B cell (primary cell): ENCODE measurements around the gene SEPTIN3. TPM values are rescaled to one million over a fixed set of nuclear protein-coding genes. Genes with fewer than 3 reads are reported as not detected.
A peak's percentile ranks its signal among the peaks of the same experiment; 100 is the strongest.

Experiments used
- ATAC-seq: fragments of 200-7000 bp; cut with Tn5 transposase; one replicate; pipeline ENCODE4 v1.10.0; 2021; ENCODE audit warnings: low read depth, mild to moderate bottlenecking, moderate number of reproducible peaks, moderate library complexity
- CTCF ChIA-PET: fragments of 350-600 bp; sonication (Branson Sonifier 250); formaldehyde crosslinking; loops from one replicate; lab custom pipeline; 2021; ENCODE audit warnings: antibody characterized with exemption, inconsistent platforms; lab: Charles Lee
- POLR2A ChIA-PET: fragments of 350-600 bp; sonication (Branson Sonifier 250); formaldehyde crosslinking; loops from one replicate; lab custom pipeline; 2021; ENCODE audit warnings: antibody characterized with exemption; lab: Charles Lee
- DNase-seq: peaks from one replicate; pipeline ENCODE4 v3.0.0; 2013
- H2AFZ ChIP-seq: 2 replicates; pipeline ENCODE4 v1.6.1; 2012; ENCODE audit warnings: mild to moderate bottlenecking, low read depth, low read length; ENCODE audit not compliant: insufficient read depth, poor library complexity, severe bottlenecking
- H3K27ac ChIP-seq, 2 donors: 1 replicate in 1 of 2; 2 replicates in 1 of 2; pipeline ENCODE4 v1.5.1; 2012 to 2013; ENCODE audit warnings: low read length in 2 of 2, mild to moderate bottlenecking in 2 of 2, moderate library complexity in 1 of 2
- H3K27me3 ChIP-seq, 4 experiments: fragments of 200-600 bp in 1 of 4; sonication (generic) in 1 of 4; replicated peaks in 1 of 4; 1 replicate in 2 of 4; 2 replicates in 2 of 4; pipeline versions ENCODE4 v1.6.1 to v1.7.0; 2013 to 2016; ENCODE audit warnings: low read length in 3 of 4, mild to moderate bottlenecking in 2 of 4, mixed read lengths in 1 of 4, moderate library complexity in 1 of 4; ENCODE audit not compliant: insufficient read depth in 4 of 4, control insufficient read depth in 3 of 4; ENCODE audit errors: control extremely low read depth in 1 of 4
- H3K36me3 ChIP-seq, 2 experiments: replicated peaks in 1 of 2; 1 replicate in 1 of 2; 2 replicates in 1 of 2; pipeline versions ENCODE4 v1.6.1 to v1.7.1; 2013; ENCODE audit warnings: low read length in 1 of 2; ENCODE audit not compliant: insufficient read depth in 2 of 2, control insufficient read depth in 1 of 2; ENCODE audit errors: control extremely low read depth in 1 of 2, extremely low read depth in 1 of 2
- H3K4me1 ChIP-seq, 2 donors: fragments of 200-600 bp in 1 of 2; sonication (generic) in 1 of 2; 1 replicate in 1 of 2; 2 replicates in 1 of 2; pipeline versions ENCODE4 v1.5.1 to v1.6.1; 2013 to 2017; ENCODE audit warnings: low read length in 2 of 2; ENCODE audit not compliant: control insufficient read depth in 2 of 2, insufficient read depth in 2 of 2
- H3K4me2 ChIP-seq: replicated peaks from 2 replicates; pipeline ENCODE3; 2012; ENCODE audit warnings: mild to moderate bottlenecking, low read depth, low read length; ENCODE audit not compliant: poor library complexity, severe bottlenecking
- H3K4me3 ChIP-seq, 5 experiments: fragments of 200-600 bp in 1 of 5; sonication (generic) in 1 of 5; 1 replicate in 3 of 5; 2 replicates in 2 of 5; pipeline versions ENCODE4 v1.5.1 to v1.7.0; 2011 to 2016; ENCODE audit warnings: low read length in 4 of 5, mild to moderate bottlenecking in 4 of 5, low read depth in 2 of 5, control low read depth in 1 of 5, moderate library complexity in 1 of 5; ENCODE audit not compliant: insufficient read depth in 1 of 5; ENCODE audit errors: control extremely low read depth in 1 of 5, extremely low read depth in 1 of 5
- H3K79me2 ChIP-seq: fragments of 200-600 bp; sonication (generic); one replicate; pipeline ENCODE4 v1.6.0; 2016; ENCODE audit warnings: low read length; ENCODE audit not compliant: control insufficient read depth, insufficient read depth
- H3K9ac ChIP-seq: fragments of 200-600 bp; sonication (generic); 2 replicates; pipeline ENCODE4 v1.6.1; 2017; ENCODE audit warnings: mild to moderate bottlenecking, low read length, moderate library complexity
- H3K9me3 ChIP-seq, 3 donors: one replicate each; pipeline versions ENCODE4 v1.6.1 to v1.7.1; 2013; ENCODE audit warnings: low read length in 2 of 3; ENCODE audit not compliant: control insufficient read depth in 2 of 3, insufficient read depth in 1 of 3; ENCODE audit errors: control extremely low read depth in 1 of 3
- H4K20me1 ChIP-seq: 2 replicates; pipeline ENCODE4 v1.6.0; 2012; ENCODE audit warnings: mild to moderate bottlenecking, low read length; ENCODE audit not compliant: insufficient read depth, control insufficient read depth, poor library complexity, severe bottlenecking
- H3K27ac Mint-ChIP-seq: one replicate; pipeline ENCODE4 v1.8.0; 2021; ENCODE audit warnings: mixed read lengths
- H3K27me3 Mint-ChIP-seq: one replicate; pipeline ENCODE4 v1.8.0; 2021; ENCODE audit warnings: mixed read lengths
- H3K4me1 Mint-ChIP-seq: one replicate; pipeline ENCODE4 v1.8.0; 2021; ENCODE audit warnings: mixed read lengths
- H3K4me3 Mint-ChIP-seq: one replicate; pipeline ENCODE4 v1.8.0; 2021; ENCODE audit warnings: mixed read lengths
- H3K9me3 Mint-ChIP-seq: one replicate; pipeline ENCODE4 v1.8.0; 2022; ENCODE audit warnings: mixed read lengths; ENCODE audit not compliant: insufficient read depth
- EZH2 ChIP-seq: IDR thresholded peaks from 2 replicates; pipeline ENCODE4 v1.6.1; 2012; ENCODE audit warnings: borderline replicate concordance, low read depth, mild to moderate bottlenecking, moderate library complexity, low read length; ENCODE audit not compliant: insufficient read depth, poor library complexity, severe bottlenecking
- WGBS: methylation state at CpG from one replicate; pipeline ENCODE4 v1.1.5; 2013; ENCODE audit warnings: missing lambda C conversion rate; ENCODE audit not compliant: insufficient coverage; 5-methylcytosine and 5-hydroxymethylcytosine counted together
- intact Hi-C: fragments of 100-400 bp; cut with micrococcal nuclease; formaldehyde crosslinking; loops from one replicate; pipeline ENCODE4 v1.10.0; 2022
- polyA plus RNA-seq: library from polyadenylated mRNA; depleted of rRNA; stranded (reverse); fragments of >200 nt; gene quantifications from 2 replicates; pipeline ENCODE4 v1.2.3, GENCODE V29; 2012
- total RNA-seq, 2 donors: library from RNA; stranded (reverse); fragments of 120-200 nt in 1 of 2; gene quantifications; 1 replicate in 1 of 2; 2 replicates in 1 of 2; pipeline versions ENCODE4 v1.2.3 to v1.2.4, GENCODE V29; 2013 to 2022
- TF ChIP-seq, protein P1 (sequence below): fragments of 200-600 bp; IDR thresholded peaks from one replicate; pipeline ENCODE4 v1.8.0; 2022; ENCODE audit warnings: antibody characterized with exemption, mild to moderate bottlenecking

Gene SEPTIN3
- total and polyA plus RNA-seq, 2 donors (not counting 1 experiment from before 2014, with no cell fraction given), result 0.06 to 0.39 TPM

DNA sequence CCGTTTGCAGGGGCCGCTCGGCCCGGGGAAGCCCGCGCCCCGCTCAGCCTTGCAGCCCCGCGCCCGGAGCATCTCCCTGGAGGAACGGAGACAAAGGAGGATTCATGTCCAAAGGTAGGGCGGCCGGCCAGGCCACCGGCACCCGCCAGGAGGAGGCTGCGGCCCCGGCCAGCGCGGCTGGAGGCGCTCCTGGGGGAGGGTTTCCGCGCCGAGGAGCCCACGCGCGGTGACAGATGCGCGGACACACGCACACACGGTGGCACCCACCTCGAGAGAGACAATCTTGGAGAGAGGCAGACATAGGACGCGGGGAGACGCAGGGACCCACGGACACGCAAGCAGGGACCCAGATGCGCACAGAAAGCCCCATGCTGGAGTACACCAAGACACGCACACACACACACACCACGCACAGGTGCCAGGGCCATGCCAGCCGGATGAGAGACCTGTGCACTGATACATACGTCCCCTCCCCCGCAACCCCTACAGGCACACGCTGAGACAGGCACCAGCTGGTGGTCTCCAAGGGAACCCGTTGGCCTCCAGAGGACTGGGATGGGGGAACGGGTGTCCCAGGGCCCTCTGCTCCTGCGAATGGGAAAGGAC, 7.8 kb downstream of the SEPTIN3 start:
- no peaks in the 10 kb centered on the region for H3K36me3 ChIP-seq
- peak overlapping the region; percentile 97 for H3K4me2 ChIP-seq
- ChIA-PET POLR2A (interaction anchor here (0.5 to 1.4 kb wide), 4 partner anchors 21 to 196 kb away, joined by 3 to 12 read pairs (median 3); partner anchors contain the start of gene WBP2NL), CTCF (no interaction called here)
- peaks cover 10 to 12% of the 10 kb centered on the region in 2 donors for H3K4me1 ChIP-seq
- WGBS, result 11% methylated on average over 45 of the region's 46 CpGs
- DNase-seq (peak; percentile 48), ATAC-seq (peak; percentile 21)
- Mint-ChIP-seq H3K4me3 (peak overlapping the region; percentile 71), H3K27me3 (peaks cover 41% of the 10 kb centered on the region), H3K27ac (no peak overlapping the region), H3K9me3 (no peaks in the 10 kb centered on the region), H3K4me1 (peaks cover 16% of the 10 kb centered on the region)
- peak overlapping the region in 3 of 5 experiments; percentile 55 to 61 (median 55) for H3K4me3 ChIP-seq
- TF ChIP-seq, protein P1, sequence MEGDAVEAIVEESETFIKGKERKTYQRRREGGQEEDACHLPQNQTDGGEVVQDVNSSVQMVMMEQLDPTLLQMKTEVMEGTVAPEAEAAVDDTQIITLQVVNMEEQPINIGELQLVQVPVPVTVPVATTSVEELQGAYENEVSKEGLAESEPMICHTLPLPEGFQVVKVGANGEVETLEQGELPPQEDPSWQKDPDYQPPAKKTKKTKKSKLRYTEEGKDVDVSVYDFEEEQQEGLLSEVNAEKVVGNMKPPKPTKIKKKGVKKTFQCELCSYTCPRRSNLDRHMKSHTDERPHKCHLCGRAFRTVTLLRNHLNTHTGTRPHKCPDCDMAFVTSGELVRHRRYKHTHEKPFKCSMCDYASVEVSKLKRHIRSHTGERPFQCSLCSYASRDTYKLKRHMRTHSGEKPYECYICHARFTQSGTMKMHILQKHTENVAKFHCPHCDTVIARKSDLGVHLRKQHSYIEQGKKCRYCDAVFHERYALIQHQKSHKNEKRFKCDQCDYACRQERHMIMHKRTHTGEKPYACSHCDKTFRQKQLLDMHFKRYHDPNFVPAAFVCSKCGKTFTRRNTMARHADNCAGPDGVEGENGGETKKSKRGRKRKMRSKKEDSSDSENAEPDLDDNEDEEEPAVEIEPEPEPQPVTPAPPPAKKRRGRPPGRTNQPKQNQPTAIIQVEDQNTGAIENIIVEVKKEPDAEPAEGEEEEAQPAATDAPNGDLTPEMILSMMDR, result no peak
- TF ChIP-seq EZH2, result no peak
- no peaks in the 10 kb centered on the region for H3K79me2 ChIP-seq
- peaks cover 0 to 49% (median 26%) of the 10 kb centered on the region in 4 experiments for H3K27me3 ChIP-seq
- H3K27ac ChIP-seq, result no peak overlapping the region
- intact Hi-C loops, result no loop called here
- H3K9ac ChIP-seq, result peak overlapping the region; percentile 64
- peaks cover 0 to 2% (median 0%) of the 10 kb centered on the region in 3 donors for H3K9me3 ChIP-seq
- peak overlapping the region; percentile 74 for H2AFZ ChIP-seq
- no peaks in the 10 kb centered on the region for H4K20me1 ChIP-seq

DNA sequence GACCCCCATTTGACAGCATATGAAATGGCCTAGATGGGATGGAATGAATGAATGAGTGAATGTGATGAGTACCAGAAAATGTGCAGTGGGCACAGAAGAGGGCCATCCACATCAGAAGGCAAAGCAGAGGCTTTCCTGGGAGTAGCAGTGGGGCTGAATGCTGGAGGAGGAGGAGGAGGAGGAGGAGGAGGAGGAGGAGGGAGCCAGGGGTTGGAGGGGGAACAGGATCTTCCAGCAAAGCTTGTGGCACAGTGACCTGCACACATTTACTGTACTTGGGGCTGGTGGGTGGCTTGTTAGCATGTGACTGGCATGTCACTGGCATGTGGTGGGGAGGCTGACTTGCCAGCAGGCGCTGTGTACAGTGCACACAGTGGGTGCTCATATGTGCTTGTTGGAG, 9.5 kb downstream of the SEPTIN3 start:
- intact Hi-C loops, result no loop called here
- DNase-seq, result no peak
- WGBS, result 100% methylated on average over 1 of the region's 1 CpG
- Mint-ChIP-seq H3K9me3 (no peaks in the 10 kb centered on the region), H3K4me1 (peaks cover 16% of the 10 kb centered on the region), H3K27me3 (peaks cover 36% of the 10 kb centered on the region), H3K4me3 (peak overlapping the region; percentile 4), H3K27ac (no peak overlapping the region)
- Histone ChIP-seq H3K4me2 (no peak overlapping the region), H3K36me3 (no peaks in the 10 kb centered on the region), H3K79me2 (no peaks in the 10 kb centered on the region), H2AFZ (no peak overlapping the region), H3K27ac (no peak overlapping the region), H3K4me3 (no peak overlapping the region), H3K9ac (no peak overlapping the region), H3K4me1 (peaks cover 10 to 12% of the 10 kb centered on the region in 2 donors), H3K9me3 (peaks cover 0 to 2% (median 0%) of the 10 kb centered on the region in 3 donors), H4K20me1 (no peaks in the 10 kb centered on the region), H3K27me3 (peaks cover 0 to 41% (median 18%) of the 10 kb centered on the region in 4 experiments)
- no peak for ATAC-seq
- no peak for TF ChIP-seq EZH2
- TF ChIP-seq, protein P1, result no peak
- POLR2A ChIA-PET, result no interaction called here
- CTCF ChIA-PET, result no interaction called here
